IPS-NIHi11 (cell line): ENCODE data around the gene ZNF423.

Experiments
- DNase-seq: peaks from one replicate; pipeline ENCODE4 v3.0.0; 2012; ENCODE audit warnings: mixed read lengths, low spot score

Gene ZNF423

DNA sequence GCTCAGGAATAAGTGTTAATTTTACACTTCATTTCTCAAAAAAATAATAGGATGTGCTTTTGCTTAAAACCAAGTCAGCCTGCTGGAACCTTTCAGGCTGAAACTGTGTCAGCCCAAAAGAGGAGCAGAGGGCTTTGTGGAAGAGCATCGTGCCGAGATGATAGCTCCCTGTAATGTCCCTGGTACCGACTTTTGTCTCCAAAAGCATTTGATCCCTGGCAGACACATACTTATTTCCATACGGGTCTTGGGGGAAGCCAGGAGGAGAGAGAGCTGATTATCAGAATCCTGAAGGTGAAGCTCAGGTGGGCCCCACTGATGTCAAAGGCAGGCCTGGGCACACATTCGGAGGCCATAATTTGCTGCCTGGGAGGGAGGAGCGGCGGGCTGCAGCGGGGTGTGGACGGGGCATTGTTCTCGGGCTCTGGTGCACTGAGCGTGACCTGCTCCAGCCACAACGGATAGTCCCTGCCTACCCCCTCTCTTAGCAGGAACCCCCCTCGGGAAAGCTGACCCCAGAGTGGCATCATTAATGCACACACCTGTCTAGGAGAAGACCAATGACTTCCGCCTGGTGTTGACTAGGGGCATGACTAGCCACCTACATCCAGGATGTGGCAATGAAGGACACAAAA is 326.4 kb downstream of the ZNF423 start:
- DNase-seq, result peak; percentile 39

DNA sequence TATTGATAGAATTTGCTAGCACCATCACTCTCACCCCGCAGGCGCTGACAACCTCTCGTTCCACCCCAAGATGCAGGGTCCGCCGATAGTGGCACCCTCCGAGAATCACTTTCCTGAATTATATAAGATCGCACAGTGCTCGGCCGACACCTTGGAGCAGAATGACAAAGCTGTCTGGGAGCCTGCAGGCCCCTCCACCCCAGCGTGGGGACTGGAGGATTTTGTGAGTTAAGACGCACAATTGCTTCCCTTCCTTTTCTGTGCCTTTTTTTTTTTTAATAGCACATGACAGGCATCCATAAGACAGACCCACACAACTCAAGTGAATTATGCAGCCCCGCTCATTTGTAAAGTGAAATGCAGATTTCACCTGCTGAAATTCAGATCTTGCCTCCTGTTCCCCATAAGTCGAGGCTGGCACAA is 327.0 kb downstream of the ZNF423 start:
- DNase-seq, result no peak

- no peak for DNase-seq
These were observed 327.6 kb downstream of the ZNF423 start for GRCh38 chr16:49528060-49528865.

- DNase-seq, result no peak
These were observed 328.3 kb downstream of the ZNF423 start for GRCh38 chr16:49527611-49528010.

GRCh38 chr16:49526860-49527365 is 329.0 kb downstream of the ZNF423 start:
- DNase-seq, result no peak

GRCh38 chr16:49524947-49525315 is 331.0 kb downstream of the ZNF423 start:
- no peak for DNase-seq

- DNase-seq, result no peak
These were observed 331.5 kb downstream of the ZNF423 start for GRCh38 chr16:49524216-49524946.

- DNase-seq, result no peak
These were observed 332.3 kb downstream of the ZNF423 start for GRCh38 chr16:49523435-49524159.

GRCh38 chr16:49521734-49522325 is 334.1 kb downstream of the ZNF423 start:
- no peak for DNase-seq

DNA sequence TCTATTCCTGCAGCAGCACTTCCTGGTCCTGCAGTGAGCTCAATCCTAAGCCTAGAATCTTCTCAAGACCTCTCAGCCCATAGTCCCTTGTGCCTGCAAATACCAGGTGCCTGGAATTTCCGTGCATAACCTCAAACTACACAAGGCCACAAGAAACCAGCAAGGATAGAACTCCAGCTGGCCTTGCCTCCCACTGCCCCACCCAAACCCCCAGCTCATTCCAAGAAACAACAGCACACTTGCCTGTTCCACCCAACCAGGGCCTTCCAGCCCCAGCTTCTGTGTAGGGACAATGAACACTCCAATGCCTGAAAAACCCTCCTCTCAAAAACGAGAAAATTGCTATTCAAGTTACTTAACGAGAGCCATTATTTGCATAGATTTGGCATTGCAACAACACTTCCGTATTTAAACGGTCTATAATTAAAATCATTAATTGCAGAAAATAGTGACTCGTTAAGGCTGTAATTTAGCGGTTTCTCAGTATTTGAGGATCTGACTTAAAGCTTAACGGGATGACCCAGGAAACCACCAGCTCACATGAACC is 335.3 kb downstream of the ZNF423 start:
- no peak for DNase-seq

- DNase-seq, result no peak
These were observed 336.2 kb downstream of the ZNF423 start for GRCh38 chr16:49519741-49520140.

DNA sequence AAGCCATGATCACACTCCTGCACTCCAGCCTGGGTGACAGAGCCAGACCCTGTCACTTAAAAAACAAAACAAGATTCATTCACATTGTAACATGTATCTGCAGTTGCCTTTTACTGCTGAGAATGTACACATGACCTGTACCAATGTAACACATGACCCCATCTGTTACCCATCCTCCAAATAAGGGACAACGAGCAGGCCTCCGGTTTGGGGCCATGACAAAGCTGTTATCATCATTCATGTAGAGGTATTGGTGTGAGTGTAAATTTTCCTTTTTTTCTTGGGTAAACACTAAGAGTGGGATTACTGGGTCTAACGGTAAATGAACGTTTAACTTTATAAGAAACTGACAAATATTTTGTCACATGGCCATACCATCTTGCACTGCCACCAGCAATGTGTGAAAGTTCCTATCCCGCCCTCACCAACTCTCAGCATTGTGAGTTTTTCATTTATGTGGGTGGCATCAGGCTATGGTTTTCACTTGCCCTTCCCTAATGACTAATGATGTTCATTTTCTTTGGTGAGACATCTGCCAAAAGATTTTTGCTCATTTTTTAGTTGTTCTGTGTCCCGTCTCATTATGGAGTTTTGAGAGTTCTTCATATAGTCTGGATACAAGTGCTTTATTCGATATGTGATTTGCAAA is 336.8 kb downstream of the ZNF423 start:
- no peak for DNase-seq

DNA sequence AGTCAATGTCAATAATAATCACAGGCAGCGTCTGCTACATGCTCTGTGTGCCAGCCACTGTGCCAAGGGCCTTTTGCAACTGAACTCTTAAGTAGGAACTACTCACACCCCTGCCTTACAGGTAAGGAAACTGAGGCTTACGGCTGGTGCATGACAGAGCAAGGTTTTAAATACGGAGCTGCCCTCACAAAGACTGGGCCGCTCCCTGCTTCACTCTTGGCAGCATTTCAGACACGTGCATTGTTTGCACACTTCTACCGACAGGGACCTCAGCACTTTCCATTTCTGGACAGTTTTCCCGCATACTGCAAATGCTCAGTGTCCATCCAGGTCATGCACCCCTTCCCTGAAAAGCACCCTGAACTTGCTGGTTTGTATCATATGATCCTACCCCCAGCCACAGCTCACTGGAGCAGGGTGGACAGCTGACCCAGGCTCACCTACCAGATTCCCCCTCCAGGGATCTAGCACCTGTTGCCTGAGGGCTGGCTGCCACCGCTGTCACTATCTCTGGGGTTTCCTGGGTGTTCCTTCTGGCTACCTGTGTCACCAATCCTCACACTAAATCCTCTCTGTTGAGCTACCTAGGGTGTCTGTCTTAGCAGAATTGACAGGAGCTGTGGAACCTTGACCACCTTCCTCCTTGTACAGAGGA is 339.4 kb downstream of the ZNF423 start:
- DNase-seq, result no peak

DNA sequence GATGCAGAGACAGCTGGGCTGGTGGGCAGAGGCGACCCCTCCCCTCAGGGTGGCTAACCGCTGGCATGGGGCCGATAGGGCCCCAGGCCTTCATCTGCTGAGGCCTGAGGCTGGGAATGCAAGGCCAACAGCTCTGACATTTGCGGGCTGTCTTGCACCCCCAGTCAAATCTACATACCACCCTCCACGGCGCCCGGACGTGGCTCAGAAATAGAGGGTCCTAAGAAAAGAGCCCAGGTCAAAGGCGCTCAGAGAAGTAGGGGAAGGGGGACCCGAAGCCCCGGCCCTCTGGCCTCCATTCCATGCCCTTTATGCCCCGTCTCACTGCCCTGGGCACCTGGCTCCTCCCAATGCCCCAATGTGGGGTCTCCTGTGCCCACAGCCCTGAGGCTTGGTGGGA is 340.1 kb downstream of the ZNF423 start:
- DNase-seq, result no peak

DNA sequence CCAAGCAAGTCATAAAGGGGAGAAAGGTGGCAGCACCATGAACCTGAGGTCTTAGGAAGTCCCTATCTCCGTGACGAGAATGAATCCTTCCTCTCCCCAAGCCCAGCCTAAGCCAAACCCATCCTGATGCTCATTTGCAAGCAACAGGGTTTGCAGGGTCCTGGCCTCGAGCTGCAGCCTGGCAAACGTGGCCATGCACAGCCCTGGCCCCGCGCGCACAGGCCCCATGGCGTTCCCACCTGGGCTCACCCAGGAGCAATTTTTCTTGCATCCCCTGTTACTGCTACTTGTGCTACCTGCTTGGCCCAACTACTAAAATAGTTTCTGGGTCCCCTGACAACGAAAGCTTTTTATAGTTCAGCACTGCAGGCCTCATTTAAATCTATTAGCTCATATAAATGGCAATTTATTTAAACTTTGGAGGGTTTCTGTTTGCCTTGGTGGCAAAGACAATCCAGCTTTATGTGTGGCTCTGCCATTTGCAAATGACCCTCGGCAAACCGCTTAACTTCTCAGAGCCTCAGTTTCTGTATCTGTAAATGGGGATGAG is 340.8 kb downstream of the ZNF423 start:
- DNase-seq, result no peak

DNA sequence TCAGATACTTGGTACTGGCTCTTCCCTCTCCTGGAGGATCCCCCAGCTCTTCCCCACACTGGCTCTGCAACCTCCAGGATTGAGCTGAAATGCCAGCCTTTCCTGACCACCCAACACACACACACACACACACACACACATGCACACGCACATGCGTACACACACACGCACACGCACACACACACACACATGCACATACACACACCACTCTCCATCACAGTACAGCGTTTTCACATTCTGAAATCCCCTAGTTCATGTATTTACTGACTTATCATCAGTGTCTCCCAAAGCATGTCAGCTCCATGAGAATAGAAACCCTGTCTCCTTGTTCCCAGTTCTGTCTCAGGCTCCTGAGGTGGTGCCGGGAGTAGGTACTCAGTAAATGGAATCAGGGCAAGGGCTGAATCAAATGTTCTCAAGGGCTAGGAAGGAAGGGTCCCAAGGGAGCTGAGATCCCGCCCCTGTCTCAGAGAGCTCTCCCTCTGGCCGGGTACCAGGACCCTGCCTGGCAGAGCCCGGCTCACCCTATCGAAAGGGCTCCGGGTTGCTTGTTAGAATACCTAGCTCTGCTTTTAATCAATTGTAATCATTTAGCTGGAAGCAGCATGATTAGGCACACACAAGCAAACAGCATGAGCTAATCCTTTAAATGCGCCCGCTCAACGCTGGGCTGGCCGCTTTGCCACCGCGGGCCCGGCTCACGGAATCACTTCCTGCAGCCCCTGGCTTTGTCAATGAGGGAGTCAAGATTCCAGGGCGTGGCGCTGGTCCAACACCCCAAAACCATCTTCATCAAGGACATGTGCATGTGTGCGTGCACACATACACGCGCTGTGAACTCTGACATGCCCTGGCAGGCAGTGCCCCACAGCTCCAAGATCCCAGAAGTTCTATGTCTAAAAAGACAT is 341.6 kb downstream of the ZNF423 start:
- no peak for DNase-seq

GRCh38 chr16:49513040-49513439 is 342.9 kb downstream of the ZNF423 start:
- peak; percentile 76 for DNase-seq

DNA sequence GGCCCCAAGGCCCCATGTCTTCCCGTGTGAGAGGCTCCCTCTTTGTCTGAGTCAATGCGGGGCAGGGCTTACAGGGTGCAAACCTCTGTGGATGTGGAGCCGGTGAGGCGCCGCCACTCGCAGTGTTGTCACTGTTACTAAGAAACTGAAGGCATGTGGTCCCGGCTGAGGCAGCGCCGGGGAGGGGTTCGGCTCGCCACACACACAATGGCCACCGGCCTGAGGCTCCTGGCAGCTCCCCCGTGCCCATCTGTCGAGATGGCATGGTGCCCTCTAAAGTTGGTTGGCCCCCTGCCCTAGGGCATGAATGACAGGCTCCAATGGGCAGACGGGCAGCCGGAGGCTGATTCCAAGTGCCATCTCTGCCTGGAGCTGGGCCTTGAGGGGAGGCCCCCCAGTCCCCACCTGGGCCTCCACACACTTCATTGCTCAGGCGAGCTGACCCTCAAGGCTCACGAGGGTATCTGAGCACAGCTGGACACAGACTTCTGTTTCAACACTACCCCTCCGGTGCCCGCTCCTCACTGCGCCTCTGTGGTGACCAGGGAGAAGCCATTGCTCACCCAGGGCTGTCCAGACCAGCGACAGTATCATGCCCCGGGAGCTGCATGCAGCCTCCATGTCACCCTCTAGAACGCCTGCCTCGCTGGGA is 345.1 kb downstream of the ZNF423 start:
- no peak for DNase-seq
